Measurements from ENCODE around the gene LRPAP1. TPM values are rescaled to one million over a fixed set of nuclear protein-coding genes. Genes with fewer than 3 reads are reported as not detected.
A peak's percentile ranks its signal among the peaks of the same experiment; 100 is the strongest.

LRPAP1 gene
- total RNA-seq, 1 experiment from 2014 or later = 90.8 TPM

DNA sequence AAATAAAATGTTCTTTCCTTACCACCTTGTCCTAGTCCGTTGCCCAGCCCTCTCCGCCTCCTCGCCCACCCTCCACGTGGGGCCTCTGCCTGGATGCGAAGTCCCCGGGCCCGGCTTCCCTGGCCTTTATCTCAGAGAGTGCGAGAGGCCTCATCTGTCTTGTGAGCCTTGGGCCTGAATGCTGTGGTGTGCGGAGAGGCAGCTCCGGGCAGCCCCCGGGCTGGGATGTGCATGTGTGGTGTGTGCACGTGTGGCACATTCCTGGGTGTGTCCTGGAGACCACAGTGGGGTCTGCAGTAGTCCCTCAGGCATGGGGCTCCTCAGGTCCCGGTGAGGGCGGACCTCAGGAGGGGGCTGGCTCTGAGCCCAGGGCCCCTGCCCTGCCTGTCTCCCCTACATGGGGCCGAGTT is 37.8 kb downstream of the LRPAP1 start:
- Mint-ChIP-seq H3K4me3 (no peak overlapping the region), H3K4me1 (no peaks in the 10 kb centered on the region), H3K9me3 (no peaks in the 10 kb centered on the region), H3K27ac (no peak overlapping the region), H3K27me3 (ENCODE audit: low read depth) (peaks cover 87% of the 10 kb centered on the region), H3K36me3 (no peaks in the 10 kb centered on the region)
- ATAC-seq = no peak; the same call in 1 of the 2 replicates
- CTCF ChIA-PET = interaction anchor here (0.6 to 5.7 kb wide), 3 partner anchors 14 to 386 kb away, joined by 3 to 61 read pairs (median 8); no protein-coding TSS in a partner anchor
- POLR2A ChIA-PET = no interaction called here
- TF ChIP-seq, protein P1, sequence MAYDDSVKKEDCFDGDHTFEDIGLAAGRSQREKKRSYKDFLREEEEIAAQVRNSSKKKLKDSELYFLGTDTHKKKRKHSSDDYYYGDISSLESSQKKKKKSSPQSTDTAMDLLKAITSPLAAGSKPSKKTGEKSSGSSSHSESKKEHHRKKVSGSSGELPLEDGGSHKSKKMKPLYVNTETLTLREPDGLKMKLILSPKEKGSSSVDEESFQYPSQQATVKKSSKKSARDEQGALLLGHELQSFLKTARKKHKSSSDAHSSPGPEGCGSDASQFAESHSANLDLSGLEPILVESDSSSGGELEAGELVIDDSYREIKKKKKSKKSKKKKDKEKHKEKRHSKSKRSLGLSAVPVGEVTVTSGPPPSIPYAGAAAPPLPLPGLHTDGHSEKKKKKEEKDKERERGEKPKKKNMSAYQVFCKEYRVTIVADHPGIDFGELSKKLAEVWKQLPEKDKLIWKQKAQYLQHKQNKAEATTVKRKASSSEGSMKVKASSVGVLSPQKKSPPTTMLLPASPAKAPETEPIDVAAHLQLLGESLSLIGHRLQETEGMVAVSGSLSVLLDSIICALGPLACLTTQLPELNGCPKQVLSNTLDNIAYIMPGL (CRISPR knock-in tag; IDR thresholded peaks at IDR 0.05) = 0 out of 2 replicates have a peak, but pooled peaks have one; percentile 27
- TF ChIP-seq TEAD4 (CRISPR knock-in tag; IDR thresholded peaks at IDR 0.05) (no peak), NR2C2 (CRISPR knock-in tag; IDR thresholded peaks at IDR 0.05) (no peak)
- TF ChIP-seq, protein P2, sequence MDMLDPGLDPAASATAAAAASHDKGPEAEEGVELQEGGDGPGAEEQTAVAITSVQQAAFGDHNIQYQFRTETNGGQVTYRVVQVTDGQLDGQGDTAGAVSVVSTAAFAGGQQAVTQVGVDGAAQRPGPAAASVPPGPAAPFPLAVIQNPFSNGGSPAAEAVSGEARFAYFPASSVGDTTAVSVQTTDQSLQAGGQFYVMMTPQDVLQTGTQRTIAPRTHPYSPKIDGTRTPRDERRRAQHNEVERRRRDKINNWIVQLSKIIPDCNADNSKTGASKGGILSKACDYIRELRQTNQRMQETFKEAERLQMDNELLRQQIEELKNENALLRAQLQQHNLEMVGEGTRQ (CRISPR knock-in tag; IDR thresholded peaks at IDR 0.05) = no peak
- DNase-seq (ENCODE audit: low spot score) = no peak

DNA sequence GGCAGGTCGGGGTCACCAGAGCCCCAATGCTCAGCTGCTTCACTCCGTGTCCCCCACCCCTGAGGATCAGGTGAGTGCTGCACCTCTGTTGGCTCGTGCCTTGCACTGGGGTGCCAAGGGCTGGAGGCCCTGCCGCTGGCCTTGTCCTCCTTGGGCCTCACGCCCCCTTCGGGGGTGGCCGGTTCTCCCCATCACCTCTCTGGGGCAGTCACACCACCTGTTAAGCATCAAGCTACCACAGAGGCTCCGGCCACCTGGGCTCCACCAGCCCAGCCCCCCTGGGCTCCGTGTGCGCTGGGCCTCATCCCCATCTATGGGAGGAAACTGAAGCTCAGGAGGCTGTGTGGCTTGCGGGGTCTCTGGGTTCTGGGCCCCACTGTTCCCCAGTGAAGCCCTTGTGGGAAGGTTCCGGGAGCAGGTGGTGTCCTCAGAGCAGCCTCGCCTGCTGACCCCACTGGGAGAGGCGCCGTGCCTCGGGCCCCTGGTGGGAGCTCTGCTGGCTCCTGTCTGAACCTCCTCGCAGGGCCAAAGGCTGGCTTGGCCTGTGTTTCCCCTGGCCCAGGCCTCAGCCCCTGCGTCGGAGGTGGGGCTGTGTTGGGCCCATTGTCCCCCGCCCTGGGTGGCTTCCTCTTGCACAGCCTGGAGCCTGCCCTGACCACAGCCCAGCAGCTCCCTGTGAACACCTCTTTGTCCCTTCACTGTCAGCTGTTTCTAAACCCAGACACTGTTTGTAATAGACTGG is 38.3 kb downstream of the LRPAP1 start:
- H3K36me3 Mint-ChIP-seq = no peaks in the 10 kb centered on the region
- H3K9me3 Mint-ChIP-seq = no peaks in the 10 kb centered on the region
- TF ChIP-seq ELF4 (CRISPR knock-in tag; IDR thresholded peaks at IDR 0.05; ENCODE audit: low read depth) (no peak), TP53 (CRISPR knock-in tag; IDR thresholded peaks at IDR 0.05) (no peak), CBFB (CRISPR knock-in tag; IDR thresholded peaks at IDR 0.05; ENCODE audit: low read depth) (no peak), SMAD3 (CRISPR knock-in tag; IDR thresholded peaks at IDR 0.05; ENCODE audit: borderline replicate concordance) (no peak)
- TF ChIP-seq, protein P3, sequence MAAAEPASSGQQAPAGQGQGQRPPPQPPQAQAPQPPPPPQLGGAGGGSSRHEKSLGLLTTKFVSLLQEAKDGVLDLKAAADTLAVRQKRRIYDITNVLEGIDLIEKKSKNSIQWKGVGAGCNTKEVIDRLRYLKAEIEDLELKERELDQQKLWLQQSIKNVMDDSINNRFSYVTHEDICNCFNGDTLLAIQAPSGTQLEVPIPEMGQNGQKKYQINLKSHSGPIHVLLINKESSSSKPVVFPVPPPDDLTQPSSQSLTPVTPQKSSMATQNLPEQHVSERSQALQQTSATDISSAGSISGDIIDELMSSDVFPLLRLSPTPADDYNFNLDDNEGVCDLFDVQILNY (CRISPR knock-in tag; IDR thresholded peaks at IDR 0.05) = no peak
- TF ChIP-seq, protein P4, sequence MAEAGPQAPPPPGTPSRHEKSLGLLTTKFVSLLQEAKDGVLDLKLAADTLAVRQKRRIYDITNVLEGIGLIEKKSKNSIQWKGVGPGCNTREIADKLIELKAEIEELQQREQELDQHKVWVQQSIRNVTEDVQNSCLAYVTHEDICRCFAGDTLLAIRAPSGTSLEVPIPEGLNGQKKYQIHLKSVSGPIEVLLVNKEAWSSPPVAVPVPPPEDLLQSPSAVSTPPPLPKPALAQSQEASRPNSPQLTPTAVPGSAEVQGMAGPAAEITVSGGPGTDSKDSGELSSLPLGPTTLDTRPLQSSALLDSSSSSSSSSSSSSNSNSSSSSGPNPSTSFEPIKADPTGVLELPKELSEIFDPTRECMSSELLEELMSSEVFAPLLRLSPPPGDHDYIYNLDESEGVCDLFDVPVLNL (CRISPR knock-in tag; IDR thresholded peaks at IDR 0.05; ENCODE audit: borderline replicate concordance, low read depth) = no peak
- TF ChIP-seq, protein P5, sequence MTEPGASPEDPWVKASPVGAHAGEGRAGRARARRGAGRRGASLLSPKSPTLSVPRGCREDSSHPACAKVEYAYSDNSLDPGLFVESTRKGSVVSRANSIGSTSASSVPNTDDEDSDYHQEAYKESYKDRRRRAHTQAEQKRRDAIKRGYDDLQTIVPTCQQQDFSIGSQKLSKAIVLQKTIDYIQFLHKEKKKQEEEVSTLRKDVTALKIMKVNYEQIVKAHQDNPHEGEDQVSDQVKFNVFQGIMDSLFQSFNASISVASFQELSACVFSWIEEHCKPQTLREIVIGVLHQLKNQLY (CRISPR knock-in tag; IDR thresholded peaks at IDR 0.05) = no peak
- TF ChIP-seq, protein P6, sequence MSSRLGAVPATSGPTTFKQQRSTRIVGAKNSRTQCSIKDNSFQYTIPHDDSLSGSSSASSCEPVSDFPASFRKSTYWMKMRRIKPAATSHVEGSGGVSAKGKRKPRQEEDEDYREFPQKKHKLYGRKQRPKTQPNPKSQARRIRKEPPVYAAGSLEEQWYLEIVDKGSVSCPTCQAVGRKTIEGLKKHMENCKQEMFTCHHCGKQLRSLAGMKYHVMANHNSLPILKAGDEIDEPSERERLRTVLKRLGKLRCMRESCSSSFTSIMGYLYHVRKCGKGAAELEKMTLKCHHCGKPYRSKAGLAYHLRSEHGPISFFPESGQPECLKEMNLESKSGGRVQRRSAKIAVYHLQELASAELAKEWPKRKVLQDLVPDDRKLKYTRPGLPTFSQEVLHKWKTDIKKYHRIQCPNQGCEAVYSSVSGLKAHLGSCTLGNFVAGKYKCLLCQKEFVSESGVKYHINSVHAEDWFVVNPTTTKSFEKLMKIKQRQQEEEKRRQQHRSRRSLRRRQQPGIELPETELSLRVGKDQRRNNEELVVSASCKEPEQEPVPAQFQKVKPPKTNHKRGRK (CRISPR knock-in tag; IDR thresholded peaks at IDR 0.05; ENCODE audit: borderline replicate concordance) = no peak
- no peak overlapping the region for H3K27ac Mint-ChIP-seq
- ATAC-seq = peak; percentile 28
- no peak for DNase-seq (ENCODE audit: low spot score)
- no peaks in the 10 kb centered on the region for H3K4me1 Mint-ChIP-seq
- POLR2A ChIA-PET = interaction anchor here (0.7 kb wide), 1 partner anchor 12 kb away, joined by 3 read pairs; no protein-coding TSS in a partner anchor
- CTCF ChIA-PET = interaction anchor here (0.6 to 5.7 kb wide), 4 partner anchors 13 to 387 kb away, joined by 3 to 61 read pairs (median 6); no protein-coding TSS in a partner anchor
- H3K4me3 Mint-ChIP-seq = no peak overlapping the region
- peaks cover 93% of the 10 kb centered on the region for H3K27me3 Mint-ChIP-seq (ENCODE audit: low read depth)
